Nephron (organoid): ENCODE results near the gene METTL13.
"Not testable (repeated sequence)": the region's sequence is repeated elsewhere in the genome, so short reads cannot be mapped to it uniquely, and the experiment has no call there.

Source experiments
- H3K27ac Mint-ChIP-seq, 3 experiments: 2 replicates each; pipeline ENCODE4 v1.8.0; 2020; ENCODE audit warnings: mixed read lengths in 3 of 3, mild to moderate bottlenecking in 2 of 3, moderate library complexity in 1 of 3
- H3K27me3 Mint-ChIP-seq: 2 replicates; pipeline ENCODE4 v1.8.0; 2021; ENCODE audit warnings: low read depth, mild to moderate bottlenecking, moderate library complexity, mixed read lengths
- H3K36me3 Mint-ChIP-seq: 2 replicates; pipeline ENCODE4 v1.8.0; 2020; ENCODE audit warnings: low read depth, mixed read lengths
- H3K4me1 Mint-ChIP-seq: 2 replicates; pipeline ENCODE4 v1.8.0; 2020; ENCODE audit warnings: mixed read lengths
- H3K4me3 Mint-ChIP-seq, 3 experiments: 2 replicates each; pipeline ENCODE4 v1.8.0; 2020; ENCODE audit warnings: mild to moderate bottlenecking in 3 of 3, mixed read lengths in 3 of 3, moderate library complexity in 2 of 3
- H3K9me3 Mint-ChIP-seq: 2 replicates; pipeline ENCODE4 v1.8.0; 2020; ENCODE audit warnings: mixed read lengths
- CTCF ChIP-seq, 3 experiments: fragments of 200-600 bp; sonication (generic); IDR thresholded peaks; one replicate each; pipeline ENCODE4 v1.5.0; 2021; ENCODE audit warnings: antibody characterized with exemption in 3 of 3; ENCODE audit not compliant: unreplicated experiment in 3 of 3

The METTL13 gene

GRCh38 chr1:171794085-171794484 lies 12.6 kb downstream of the METTL13 start:
- no peak overlapping the region for H3K4me3 Mint-ChIP-seq
- H3K4me1 Mint-ChIP-seq = peaks cover 7% of the 10 kb centered on the region
- H3K27ac Mint-ChIP-seq = no peak overlapping the region
- H3K9me3 Mint-ChIP-seq = no peaks in the 10 kb centered on the region
- TF ChIP-seq CTCF (IDR thresholded peaks at IDR 0.05; ENCODE audit: unreplicated experiment in 3 of 3) = no peak
- peaks cover 52% of the 10 kb centered on the region for H3K36me3 Mint-ChIP-seq
- H3K27me3 Mint-ChIP-seq = no peaks in the 10 kb centered on the region

GRCh38 chr1:171796592-171796991 lies 15.1 kb downstream of the METTL13 start:
- no peak overlapping the region for H3K4me3 Mint-ChIP-seq

GRCh38 chr1:171798311-171798710 lies 16.9 kb downstream of the METTL13 start:
- no peaks in the 10 kb centered on the region for H3K27me3 Mint-ChIP-seq
- H3K9me3 Mint-ChIP-seq = no peaks in the 10 kb centered on the region
- peaks cover 10% of the 10 kb centered on the region for H3K4me1 Mint-ChIP-seq
- H3K4me3 Mint-ChIP-seq = no peak overlapping the region
- H3K36me3 Mint-ChIP-seq = peaks cover 29% of the 10 kb centered on the region
- no peak for TF ChIP-seq CTCF (IDR thresholded peaks at IDR 0.05; ENCODE audit: unreplicated experiment in 3 of 3)
- peak overlapping the region; percentile 32 to 87 (median 71) for H3K27ac Mint-ChIP-seq

More at GRCh38 chr1:171796592-171796991, 15.1 kb downstream of the METTL13 start:
- no peaks in the 10 kb centered on the region for H3K9me3 Mint-ChIP-seq
- H3K27me3 Mint-ChIP-seq = no peaks in the 10 kb centered on the region
- peak overlapping the region; percentile 58 to 86 (median 62) for H3K27ac Mint-ChIP-seq
- no peak for TF ChIP-seq CTCF (IDR thresholded peaks at IDR 0.05; ENCODE audit: unreplicated experiment in 3 of 3)
- peaks cover 35% of the 10 kb centered on the region for H3K36me3 Mint-ChIP-seq
- H3K4me1 Mint-ChIP-seq = peaks cover 10% of the 10 kb centered on the region

GRCh38 chr1:171798765-171799164 lies 17.3 kb downstream of the METTL13 start:
- Mint-ChIP-seq H3K27ac (peak overlapping the region; percentile 32 to 87 (median 71)), H3K36me3 (peaks cover 27% of the 10 kb centered on the region), H3K4me3 (no peak overlapping the region), H3K27me3 (no peaks in the 10 kb centered on the region), H3K9me3 (no peaks in the 10 kb centered on the region), H3K4me1 (peaks cover 10% of the 10 kb centered on the region)
- no peak for TF ChIP-seq CTCF (IDR thresholded peaks at IDR 0.05; ENCODE audit: unreplicated experiment in 3 of 3)

- TF ChIP-seq CTCF (IDR thresholded peaks at IDR 0.05; ENCODE audit: unreplicated experiment in 3 of 3) = no peak
- no peaks in the 10 kb centered on the region for H3K27me3 Mint-ChIP-seq
- no peak overlapping the region for H3K4me3 Mint-ChIP-seq
- H3K36me3 Mint-ChIP-seq = peaks cover 23% of the 10 kb centered on the region
- no peaks in the 10 kb centered on the region for H3K9me3 Mint-ChIP-seq
- H3K4me1 Mint-ChIP-seq = peaks cover 10% of the 10 kb centered on the region
- H3K27ac Mint-ChIP-seq = peak overlapping the region; percentile 32 to 87 (median 71)
Measured at GRCh38 chr1:171799166-171799565, 17.7 kb downstream of the METTL13 start.

GRCh38 chr1:171799698-171800097 lies 18.2 kb downstream of the METTL13 start:
- H3K9me3 Mint-ChIP-seq, H3K4me1 Mint-ChIP-seq, H3K27me3 Mint-ChIP-seq, H3K4me3 Mint-ChIP-seq: not testable (repeated sequence)
- Mint-ChIP-seq H3K36me3 (peaks cover 17% of the 10 kb centered on the region), H3K27ac (peak overlapping the region in 1 of 3 experiments; percentile 87)
